ENCODE data around the gene RANBP17.

DNA sequence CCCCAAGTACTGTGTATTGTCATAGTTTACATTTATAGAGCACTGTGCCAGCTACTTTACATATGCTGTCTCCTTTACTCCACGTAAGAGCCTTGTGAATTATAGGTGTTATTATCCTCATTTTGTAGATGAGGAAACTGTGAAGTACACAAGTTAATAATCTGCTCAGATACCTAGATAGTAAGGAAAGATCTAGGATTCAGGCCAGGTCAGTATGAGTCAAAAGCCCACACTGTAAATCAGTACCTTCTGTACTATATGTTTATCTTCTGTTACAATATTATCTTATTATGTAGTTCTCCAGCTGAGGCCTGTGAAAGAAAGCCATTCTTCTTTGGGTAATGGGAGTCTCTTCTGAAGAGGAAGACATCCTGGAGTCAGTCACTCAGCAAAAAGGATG is 374.8 kb downstream of the RANBP17 start:
- TF ChIP-seq, protein P1, sequence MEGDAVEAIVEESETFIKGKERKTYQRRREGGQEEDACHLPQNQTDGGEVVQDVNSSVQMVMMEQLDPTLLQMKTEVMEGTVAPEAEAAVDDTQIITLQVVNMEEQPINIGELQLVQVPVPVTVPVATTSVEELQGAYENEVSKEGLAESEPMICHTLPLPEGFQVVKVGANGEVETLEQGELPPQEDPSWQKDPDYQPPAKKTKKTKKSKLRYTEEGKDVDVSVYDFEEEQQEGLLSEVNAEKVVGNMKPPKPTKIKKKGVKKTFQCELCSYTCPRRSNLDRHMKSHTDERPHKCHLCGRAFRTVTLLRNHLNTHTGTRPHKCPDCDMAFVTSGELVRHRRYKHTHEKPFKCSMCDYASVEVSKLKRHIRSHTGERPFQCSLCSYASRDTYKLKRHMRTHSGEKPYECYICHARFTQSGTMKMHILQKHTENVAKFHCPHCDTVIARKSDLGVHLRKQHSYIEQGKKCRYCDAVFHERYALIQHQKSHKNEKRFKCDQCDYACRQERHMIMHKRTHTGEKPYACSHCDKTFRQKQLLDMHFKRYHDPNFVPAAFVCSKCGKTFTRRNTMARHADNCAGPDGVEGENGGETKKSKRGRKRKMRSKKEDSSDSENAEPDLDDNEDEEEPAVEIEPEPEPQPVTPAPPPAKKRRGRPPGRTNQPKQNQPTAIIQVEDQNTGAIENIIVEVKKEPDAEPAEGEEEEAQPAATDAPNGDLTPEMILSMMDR (IDR thresholded peaks at IDR 0.05): no peak
- no peak for TF ChIP-seq POLR2A (IDR thresholded peaks at IDR 0.05)
